GM18526 (cell line): ENCODE results near the gene ZNF497.

Experiments
- POLR2A ChIP-seq: IDR thresholded peaks from 3 replicates; pipeline ENCODE4 v1.6.1; 2011; ENCODE audit not compliant: insufficient read length; ENCODE audit errors: extremely low read depth

The ZNF497 gene

DNA sequence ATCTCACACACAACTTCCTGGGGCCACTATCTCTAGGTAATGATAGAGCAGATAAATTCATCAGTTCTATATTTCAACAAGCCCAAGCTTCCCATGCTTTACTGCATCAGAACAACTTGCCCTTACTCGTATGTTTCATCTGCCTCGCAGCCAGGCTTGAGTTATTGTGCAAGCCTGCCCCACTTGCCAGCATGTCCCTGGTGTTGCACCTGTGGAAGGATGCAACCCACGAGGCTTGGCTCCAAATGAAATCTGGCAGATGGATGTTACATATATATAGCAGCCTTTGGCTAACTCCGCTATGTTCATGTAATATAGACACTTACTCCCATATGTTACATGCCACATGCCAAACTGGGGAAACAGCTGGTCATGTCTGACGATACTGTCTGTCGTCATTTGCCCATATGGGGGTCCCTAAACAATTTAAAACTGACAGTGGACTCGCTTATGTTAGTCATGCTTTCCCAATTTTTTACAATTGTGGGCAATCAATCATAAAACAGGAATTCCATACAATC lies 51.1 kb downstream of the ZNF497 start:
- TF ChIP-seq POLR2A, result no peak

GRCh38 chr19:58307736-58308135 lies 54.8 kb downstream of the ZNF497 start:
- no peak for TF ChIP-seq POLR2A

DNA sequence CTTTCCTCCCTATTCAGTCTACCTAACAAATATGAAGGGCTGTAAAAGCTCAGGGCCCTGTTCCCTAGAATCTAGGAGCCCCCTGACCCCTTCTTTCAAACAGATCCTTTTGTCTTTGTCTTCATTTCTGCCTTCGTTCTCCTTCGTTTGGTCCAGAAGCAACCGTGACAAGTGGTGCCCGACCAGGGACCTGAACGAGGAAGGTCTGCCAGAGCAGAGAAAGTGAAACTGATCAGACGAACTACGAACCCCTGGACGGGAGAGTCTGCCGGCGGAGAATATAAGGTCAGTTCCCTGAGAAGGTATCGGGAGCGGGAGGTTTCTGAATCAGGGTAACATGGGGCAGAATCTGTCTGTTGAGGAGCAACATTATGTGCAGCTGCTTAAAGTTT lies 56.6 kb downstream of the ZNF497 start:
- no peak for TF ChIP-seq POLR2A

GRCh38 chr19:58305065-58305931 lies 57.3 kb downstream of the ZNF497 start, which contains the start of gene ERVK3-1:
ERVK3-1 (plus strand) TSS chr19:58305377; CDS start chr19:58312169, 6,792 bp downstream.
- TF ChIP-seq POLR2A, result peak; percentile 97

DNA sequence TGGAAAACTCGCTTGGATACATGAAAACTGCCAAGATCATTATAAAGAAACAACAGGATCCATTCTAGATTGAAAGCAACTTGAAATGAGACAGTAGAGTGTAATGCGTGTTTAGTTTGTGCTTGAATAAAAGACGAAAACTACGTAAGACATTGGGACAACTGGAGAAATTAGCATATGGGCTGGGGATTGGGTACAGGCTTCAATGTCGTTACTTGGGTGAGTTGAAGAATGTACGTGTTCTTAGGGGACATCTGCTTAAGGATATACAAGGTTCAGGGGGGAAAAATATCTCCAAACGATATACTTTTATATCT lies 57.8 kb downstream of the ZNF497 start:
- TF ChIP-seq POLR2A, result no peak
